ENCODE measurements around the gene GDE1.

GRCh38 chr16:19486051-19486450 lies 35.8 kb downstream of the GDE1 start:
- TF ChIP-seq CTCF (conservative IDR thresholded peaks at IDR 0.05; ENCODE audit: low read depth, low read length) (no peak), EZH2 (IDR thresholded peaks at IDR 0.05; ENCODE audit: low read length, unreplicated experiment) (no peak)

Measured in PC-3 (cell line).